Skeletal muscle tissue (tissue), 4 donors: Measurements from ENCODE around the gene CEACAM7. TPM values are rescaled to one million over a fixed set of nuclear protein-coding genes. Genes with fewer than 3 reads are reported as not detected.

Experiments
- H3K27ac ChIP-seq: one replicate; pipeline ENCODE4 v1.7.0; 2013; ENCODE audit warnings: mild to moderate bottlenecking, low read depth, low read length, inconsistent platforms
- H3K27me3 ChIP-seq, 3 donors: one replicate each; pipeline ENCODE4 v1.7.0; 2013; ENCODE audit warnings: low read length in 3 of 3; ENCODE audit not compliant: control insufficient read depth in 3 of 3, insufficient read depth in 3 of 3
- H3K36me3 ChIP-seq, 3 donors: one replicate each; pipeline ENCODE4 v1.7.0; 2013; ENCODE audit warnings: low read length in 3 of 3; ENCODE audit not compliant: control insufficient read depth in 3 of 3, insufficient read depth in 3 of 3
- H3K4me1 ChIP-seq, 3 donors: one replicate each; pipeline ENCODE4 v1.7.0; 2013; ENCODE audit warnings: low read length in 3 of 3, mild to moderate bottlenecking in 3 of 3; ENCODE audit not compliant: control insufficient read depth in 3 of 3, insufficient read depth in 3 of 3
- H3K4me3 ChIP-seq, 3 donors: one replicate each; pipeline ENCODE4 v1.7.0; 2013; ENCODE audit warnings: low read length in 3 of 3
- H3K9ac ChIP-seq, 3 donors: one replicate each; pipeline ENCODE4 v1.7.0; 2013; ENCODE audit warnings: low read length in 3 of 3, mild to moderate bottlenecking in 3 of 3, moderate library complexity in 2 of 3, low read depth in 1 of 3
- H3K9me3 ChIP-seq, 3 donors: one replicate each; pipeline ENCODE4 v1.7.0; 2013; ENCODE audit warnings: low read length in 3 of 3; ENCODE audit not compliant: control insufficient read depth in 3 of 3
- total RNA-seq: library from RNA; depleted of rRNA; stranded (reverse); fragments of >200 nt; gene quantifications from one replicate; pipeline ENCODE4 v1.2.3, GENCODE V29; 2014
- donor health status: Osteomylitis.

CEACAM7 gene
- total RNA-seq, 1 donor from 2014 or later: not detected

GRCh38 chr19:41700381-41701195 is 12.5 kb upstream of the CEACAM7 start:
- H3K9me3 ChIP-seq: peaks cover 0 to under 1% (median 0%) of the 10 kb centered on the region in 3 donors
- H3K36me3 ChIP-seq: no peaks in the 10 kb centered on the region
- peaks cover 8 to 39% (median 32%) of the 10 kb centered on the region in 3 donors for H3K27me3 ChIP-seq
- H3K4me1 ChIP-seq: no peaks in the 10 kb centered on the region
- H3K9ac ChIP-seq: no peak overlapping the region
- H3K27ac ChIP-seq: no peak overlapping the region
- no peak overlapping the region for H3K4me3 ChIP-seq

GRCh38 chr19:41699968-41700323 is 11.9 kb upstream of the CEACAM7 start:
- Histone ChIP-seq H3K27me3 (peaks cover 5 to 33% (median 26%) of the 10 kb centered on the region in 3 donors), H3K27ac (no peak overlapping the region), H3K9ac (no peak overlapping the region), H3K4me3 (no peak overlapping the region), H3K36me3 (no peaks in the 10 kb centered on the region), H3K4me1 (no peaks in the 10 kb centered on the region), H3K9me3 (no peaks in the 10 kb centered on the region)

- Histone ChIP-seq H3K9ac (no peak overlapping the region), H3K36me3 (no peaks in the 10 kb centered on the region), H3K4me1 (no peaks in the 10 kb centered on the region), H3K27me3 (peaks cover 5 to 35% (median 27%) of the 10 kb centered on the region in 3 donors), H3K27ac (no peak overlapping the region), H3K9me3 (no peaks in the 10 kb centered on the region), H3K4me3 (no peak overlapping the region)
Observed at GRCh38 chr19:41699231-41699967, 11.3 kb upstream of the CEACAM7 start.

- Histone ChIP-seq H3K27me3 (peaks cover 5 to 29% (median 21%) of the 10 kb centered on the region in 3 donors), H3K9me3 (no peaks in the 10 kb centered on the region), H3K27ac (no peak overlapping the region), H3K36me3 (no peaks in the 10 kb centered on the region), H3K4me1 (no peaks in the 10 kb centered on the region), H3K4me3 (no peak overlapping the region), H3K9ac (no peak overlapping the region)
Observed at GRCh38 chr19:41698746-41699230, 10.7 kb upstream of the CEACAM7 start.

- Histone ChIP-seq H3K27me3 (peaks cover 5 to 25% (median 19%) of the 10 kb centered on the region in 3 donors), H3K27ac (no peak overlapping the region), H3K9ac (no peak overlapping the region), H3K4me1 (no peaks in the 10 kb centered on the region), H3K9me3 (no peaks in the 10 kb centered on the region), H3K4me3 (no peak overlapping the region), H3K36me3 (no peaks in the 10 kb centered on the region)
Observed at GRCh38 chr19:41697198-41697855, 9.3 kb upstream of the CEACAM7 start.

GRCh38 chr19:41696402-41697197 is 8.5 kb upstream of the CEACAM7 start:
- Histone ChIP-seq H3K27ac (no peak overlapping the region), H3K36me3 (no peaks in the 10 kb centered on the region), H3K9ac (no peak overlapping the region), H3K4me3 (no peak overlapping the region), H3K9me3 (no peaks in the 10 kb centered on the region), H3K4me1 (no peaks in the 10 kb centered on the region), H3K27me3 (peaks cover 5 to 25% (median 19%) of the 10 kb centered on the region in 3 donors)

- no peak overlapping the region for H3K9ac ChIP-seq
- no peak overlapping the region for H3K4me3 ChIP-seq
- no peaks in the 10 kb centered on the region for H3K36me3 ChIP-seq
- H3K4me1 ChIP-seq: no peaks in the 10 kb centered on the region
- H3K9me3 ChIP-seq: no peaks in the 10 kb centered on the region
- H3K27ac ChIP-seq: no peak overlapping the region
- peaks cover 5 to 20% (median 17%) of the 10 kb centered on the region in 3 donors for H3K27me3 ChIP-seq
Observed at GRCh38 chr19:41695745-41696144, 7.7 kb upstream of the CEACAM7 start.

- Histone ChIP-seq H3K4me3 (no peak overlapping the region), H3K36me3 (no peaks in the 10 kb centered on the region), H3K27me3 (peaks cover 5 to 22% (median 14%) of the 10 kb centered on the region in 3 donors), H3K27ac (no peak overlapping the region), H3K9me3 (no peaks in the 10 kb centered on the region), H3K4me1 (no peaks in the 10 kb centered on the region), H3K9ac (no peak overlapping the region)
Observed at GRCh38 chr19:41694831-41695635, 7.0 kb upstream of the CEACAM7 start.

GRCh38 chr19:41694196-41694595 is 6.1 kb upstream of the CEACAM7 start:
- Histone ChIP-seq H3K27me3 (peaks cover under 1 to 19% (median 14%) of the 10 kb centered on the region in 3 donors), H3K9me3 (no peaks in the 10 kb centered on the region), H3K9ac (no peak overlapping the region), H3K4me1 (no peaks in the 10 kb centered on the region), H3K4me3 (no peak overlapping the region), H3K36me3 (no peaks in the 10 kb centered on the region), H3K27ac (no peak overlapping the region)
